ENCODE data around the gene LRRC4C.

- TF ChIP-seq CTCF (conservative IDR thresholded peaks at IDR 0.05; ENCODE audit: low read depth in 2 of 2) (no peak), POLR2AphosphoS5 (IDR thresholded peaks at IDR 0.05; ENCODE audit: low read depth) (no peak), CREB1 (CRISPR knock-in tag; IDR thresholded peaks at IDR 0.05; ENCODE audit: low read depth) (no peak), EZH2 (IDR thresholded peaks at IDR 0.05; ENCODE audit: low read depth, unreplicated experiment) (no peak), ZNF114 (CRISPR knock-in tag; IDR thresholded peaks at IDR 0.05) (no peak), JUNB (IDR thresholded peaks at IDR 0.05; ENCODE audit: unreplicated experiment) (no peak)
Measured at GRCh38 chr11:40328890-40329614, 1130.4 kb downstream of the LRRC4C start.

All from GM23338 (cell line).